ENCODE data around the gene NFKB2.

NFKB2 gene

GRCh38 chr10:102394079-102394800 is 1.3 kb upstream of the NFKB2 start:
- peaks cover 5% of the 10 kb centered on the region; the same call in 1 of the 2 replicates for H3K4me1 ChIP-seq (ENCODE audit: control insufficient read depth, insufficient read depth, low read length)
- ChIA-PET CTCF (interaction anchor here (0.6 to 4.5 kb wide), 27 partner anchors 11 to 284 kb away, joined by 3 to 57 read pairs (median 4); partner anchors contain the start of genes CUEDC2 and FBXL15), POLR2A (interaction anchor here (0.5 to 2.4 kb wide), 7 partner anchors 9 to 262 kb away, joined by 3 to 8 read pairs (median 3); partner anchors contain the start of genes CUEDC2 and FBXL15)
- H3K9me3 ChIP-seq (ENCODE audit: control insufficient read depth, insufficient read depth, low read depth, low read length): no peaks in the 10 kb centered on the region
- H3K27ac ChIP-seq (ENCODE audit: extremely low read depth, low read depth, low read length): no peak overlapping the region; the same call in 1 of the 2 replicates
- H3K4me3 ChIP-seq (ENCODE audit: low read depth, low read length): peak overlapping the region; percentile 58
- peaks cover 0 to 11% of the 10 kb centered on the region in 2 experiments; a peak in 1 of 3 replicates for H3K36me3 ChIP-seq (ENCODE audit: control insufficient read depth in 2 of 2, insufficient read depth in 1 of 2, low read length in 2 of 2)
- TF ChIP-seq ZNF785 (tag by site-specific recombination; IDR thresholded peaks at IDR 0.05) (no peak), ZNF548 (tag by site-specific recombination; IDR thresholded peaks at IDR 0.05) (no peak), ZNF221 (tag by site-specific recombination; IDR thresholded peaks at IDR 0.05; ENCODE audit: borderline replicate concordance) (no peak), ZNF112 (tag by site-specific recombination; IDR thresholded peaks at IDR 0.05) (no peak), ZNF146 (tag by site-specific recombination; IDR thresholded peaks at IDR 0.05) (peak; percentile 11; the same call in 1 of the 2 replicates), ZNF76 (tag by site-specific recombination; IDR thresholded peaks at IDR 0.05; ENCODE audit: borderline replicate concordance, low read depth) (peak; percentile 75; the same call in 1 of the 2 replicates), ZBTB7A (tag by site-specific recombination; IDR thresholded peaks at IDR 0.05; ENCODE audit: low read depth) (0 out of 2 replicates have a peak, but pooled peaks have one; percentile 86), ZNF645 (tag by site-specific recombination; IDR thresholded peaks at IDR 0.05) (no peak), SETDB1 (IDR thresholded peaks at IDR 0.05; ENCODE audit: insufficient read length, low read length) (no peak), OSR2 (tag by site-specific recombination; IDR thresholded peaks at IDR 0.05) (no peak), ZNF148 (tag by site-specific recombination; IDR thresholded peaks at IDR 0.05; ENCODE audit: borderline replicate concordance) (no peak), GLI4 (tag by site-specific recombination; IDR thresholded peaks at IDR 0.05) (no peak), KLF7 (tag by site-specific recombination; IDR thresholded peaks at IDR 0.05; ENCODE audit: borderline replicate concordance) (0 out of 2 replicates have a peak, but pooled peaks have one; percentile 45), KLF1 (tag by site-specific recombination; IDR thresholded peaks at IDR 0.05) (peak; percentile 55), ZNF10 (tag by site-specific recombination; IDR thresholded peaks at IDR 0.05) (no peak), ZNF132 (tag by site-specific recombination; IDR thresholded peaks at IDR 0.05; ENCODE audit: borderline replicate concordance) (no peak), ZNF2 (tag by site-specific recombination; IDR thresholded peaks at IDR 0.05) (peak; percentile 55), ZNF121 (tag by site-specific recombination; IDR thresholded peaks at IDR 0.05) (no peak), ZNF335 (tag by site-specific recombination; conservative IDR thresholded peaks at IDR 0.05) (peak; percentile 85), ZNF174 (tag by site-specific recombination; IDR thresholded peaks at IDR 0.05) (no peak), ZNF175 (tag by site-specific recombination; IDR thresholded peaks at IDR 0.05) (no peak), ZNF274 (IDR thresholded peaks at IDR 0.05; ENCODE audit: low read length) (no peak), ZNF274 (tag by site-specific recombination; IDR thresholded peaks at IDR 0.05; ENCODE audit: borderline replicate concordance) (no peak), SP2 (tag by site-specific recombination; IDR thresholded peaks at IDR 0.05) (peak; percentile 94), ZNF747 (tag by site-specific recombination; IDR thresholded peaks at IDR 0.05) (no peak), REPIN1 (tag by site-specific recombination; IDR thresholded peaks at IDR 0.05; ENCODE audit: low read depth) (no peak), ZNF521 (tag by site-specific recombination; IDR thresholded peaks at IDR 0.05) (no peak), ZNF140 (tag by site-specific recombination; IDR thresholded peaks at IDR 0.05) (no peak), ZNF704 (tag by site-specific recombination; IDR thresholded peaks at IDR 0.05) (no peak), ZNF639 (tag by site-specific recombination; IDR thresholded peaks at IDR 0.05) (peak; percentile 44; the same call in 1 of the 2 replicates), SP7 (tag by site-specific recombination; IDR thresholded peaks at IDR 0.05) (peak; percentile 73), ZNF792 (tag by site-specific recombination; IDR thresholded peaks at IDR 0.05) (no peak), ZNF830 (tag by site-specific recombination; IDR thresholded peaks at IDR 0.05; ENCODE audit: low read depth) (no peak), ZNF561 (tag by site-specific recombination; IDR thresholded peaks at IDR 0.05; ENCODE audit: borderline replicate concordance) (peak; percentile 89; the same call in 1 of the 2 replicates)
